GM03348 (cell line): ENCODE measurements around the gene USP20.
"Not testable (repeated sequence)": the region's sequence is repeated elsewhere in the genome, so short reads cannot be mapped to it uniquely, and the experiment has no call there.

Experiments used
- DNase-seq: peaks from one replicate; pipeline ENCODE4 v3.0.0; 2012; ENCODE audit warnings: low spot score

USP20 gene

DNA sequence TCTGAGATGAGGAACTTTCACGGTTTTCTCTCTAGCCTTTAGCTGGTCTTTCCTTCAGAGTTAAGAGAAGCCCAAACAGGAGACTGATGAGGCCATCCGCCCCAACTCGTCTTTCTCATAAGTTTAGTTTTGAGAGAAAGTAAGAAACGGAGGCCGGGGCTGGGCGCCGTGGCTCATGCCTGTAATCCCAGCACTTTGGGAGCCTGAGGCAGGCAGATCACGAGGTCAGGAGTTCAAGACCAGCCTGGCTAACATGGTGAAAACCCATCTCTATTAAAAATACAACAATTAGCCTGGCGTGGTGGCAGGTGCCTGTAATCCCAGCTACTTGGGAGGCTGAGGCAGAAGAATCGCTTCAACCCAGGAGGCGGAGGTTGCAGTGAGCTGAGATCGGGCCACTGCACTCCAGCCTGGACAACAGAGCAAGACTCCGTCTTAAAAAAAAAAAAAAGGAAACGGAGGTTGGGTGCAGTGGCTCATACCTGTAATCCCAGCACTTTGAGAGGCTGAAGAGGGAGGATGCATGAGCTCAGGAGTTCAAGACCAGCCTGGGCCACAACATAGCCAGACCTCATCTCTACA is 55.6 kb downstream of the USP20 start:
- not testable (repeated sequence) for DNase-seq

DNA sequence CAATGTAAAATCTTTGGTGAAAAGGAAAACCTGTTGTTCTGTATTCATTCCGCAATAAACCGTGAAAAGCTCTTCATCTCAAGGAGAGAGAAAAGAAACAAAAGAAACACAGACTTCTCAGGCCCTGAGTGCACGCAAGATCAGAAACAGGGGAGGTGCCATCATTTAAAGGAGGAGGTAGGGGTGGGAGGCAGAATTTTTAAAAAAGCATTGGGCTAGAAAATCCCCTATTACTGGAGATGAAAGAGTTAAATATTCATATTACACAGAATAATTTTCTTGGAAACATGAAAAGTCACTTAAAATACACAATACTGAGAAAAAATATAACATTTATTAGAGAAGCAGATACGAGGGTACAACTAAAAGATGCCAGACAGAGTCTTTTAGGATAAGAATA is 56.3 kb downstream of the USP20 start:
- no peak for DNase-seq

DNA sequence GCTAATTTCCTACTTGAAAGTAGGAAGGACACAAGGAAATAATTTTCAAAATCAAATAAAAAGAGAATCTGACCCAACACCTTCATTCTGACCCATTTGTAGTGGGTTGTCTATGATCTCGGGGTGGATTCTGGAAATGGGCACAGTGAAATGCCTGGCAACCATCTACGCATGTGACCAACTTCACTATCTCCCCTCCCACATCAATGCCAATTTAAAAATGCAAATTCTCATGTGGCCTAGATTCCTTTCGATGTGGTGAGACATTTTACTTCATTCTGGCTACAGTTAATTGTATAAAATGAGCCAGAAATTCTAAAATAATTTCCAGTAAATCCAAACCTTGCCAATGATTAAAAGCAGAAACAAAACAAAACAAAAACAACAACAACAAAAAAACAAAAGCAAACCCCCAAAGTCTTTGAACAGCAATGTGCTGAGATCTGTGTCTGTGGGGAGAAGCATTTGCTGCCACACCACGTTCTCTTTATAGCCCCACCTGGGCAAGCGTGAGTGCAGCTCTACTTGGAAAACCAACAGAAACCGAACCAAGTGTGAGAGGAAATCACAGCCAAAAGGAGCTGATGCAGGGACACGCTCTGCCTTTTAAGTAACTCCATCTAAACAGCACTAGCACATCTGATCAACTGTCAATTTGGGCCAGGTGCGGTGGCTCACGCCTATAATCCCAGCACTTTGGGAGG is 59.0 kb downstream of the USP20 start:
- no peak for DNase-seq

DNA sequence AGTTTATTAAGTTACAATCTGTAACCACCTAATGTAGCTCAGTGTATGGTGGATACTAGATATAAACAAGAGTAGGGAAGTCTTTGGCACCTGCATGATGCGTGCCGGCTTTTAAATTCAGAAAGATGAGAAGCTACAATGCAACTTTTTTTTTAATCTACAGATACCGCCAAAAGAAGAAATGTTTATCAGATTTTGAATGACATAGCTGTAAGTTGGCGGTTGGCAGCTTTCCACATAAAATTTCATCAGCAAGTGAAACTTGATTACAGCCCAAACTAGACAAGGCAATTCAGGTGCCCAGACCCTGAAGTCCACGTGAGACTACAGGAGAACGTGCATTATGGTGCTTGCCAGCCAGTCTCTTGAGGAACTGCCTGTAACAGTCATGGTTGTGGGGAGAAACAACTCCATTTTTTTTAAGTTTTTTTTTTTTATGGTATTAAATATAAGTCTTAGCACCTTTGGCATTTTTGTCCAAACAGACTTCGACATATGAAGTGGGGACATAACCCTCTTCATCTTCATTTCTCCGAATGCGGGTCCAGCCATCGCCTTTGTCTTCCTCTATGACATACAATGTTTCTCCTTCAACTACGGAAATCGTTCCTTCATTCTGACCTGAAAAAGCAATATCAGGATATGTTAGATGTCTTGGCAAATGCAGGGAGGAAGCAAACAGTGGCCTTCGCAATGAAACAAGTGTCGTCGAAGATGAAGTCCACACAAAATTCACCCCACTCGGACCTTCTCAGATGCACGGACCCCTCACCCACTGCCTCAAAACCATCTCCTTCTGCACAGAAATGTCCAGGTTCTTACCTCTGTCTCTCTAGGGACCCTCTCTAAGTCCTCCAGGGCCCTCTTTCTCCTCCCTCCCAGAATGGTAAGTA is 60.4 kb downstream of the USP20 start:
- no peak for DNase-seq

GRCh38 chr9:129897263-129897662 is 62.0 kb downstream of the USP20 start:
- no peak for DNase-seq

DNA sequence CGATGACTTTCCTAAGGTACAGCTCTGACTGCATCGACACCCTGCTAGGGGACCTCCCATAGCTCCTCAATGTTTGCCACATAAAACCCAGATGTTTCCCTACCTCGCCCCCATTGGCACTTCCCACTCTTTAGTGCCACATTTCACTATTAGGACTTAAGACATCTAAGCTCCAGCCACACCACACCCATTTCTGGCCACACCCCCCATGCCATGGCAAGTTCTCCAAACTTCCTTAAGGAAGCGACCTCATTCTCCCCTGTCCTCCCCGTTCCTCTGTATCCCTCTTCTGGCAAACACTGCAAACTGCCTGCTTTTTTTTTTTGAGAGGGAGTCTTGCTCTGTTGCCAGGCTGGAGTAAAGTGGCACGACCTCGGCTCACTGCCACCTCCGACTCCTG is 62.9 kb downstream of the USP20 start:
- DNase-seq: no peak

GRCh38 chr9:129899620-129900019 is 64.4 kb downstream of the USP20 start:
- no peak for DNase-seq

GRCh38 chr9:129900263-129901027 is 65.2 kb downstream of the USP20 start:
- no peak for DNase-seq

DNA sequence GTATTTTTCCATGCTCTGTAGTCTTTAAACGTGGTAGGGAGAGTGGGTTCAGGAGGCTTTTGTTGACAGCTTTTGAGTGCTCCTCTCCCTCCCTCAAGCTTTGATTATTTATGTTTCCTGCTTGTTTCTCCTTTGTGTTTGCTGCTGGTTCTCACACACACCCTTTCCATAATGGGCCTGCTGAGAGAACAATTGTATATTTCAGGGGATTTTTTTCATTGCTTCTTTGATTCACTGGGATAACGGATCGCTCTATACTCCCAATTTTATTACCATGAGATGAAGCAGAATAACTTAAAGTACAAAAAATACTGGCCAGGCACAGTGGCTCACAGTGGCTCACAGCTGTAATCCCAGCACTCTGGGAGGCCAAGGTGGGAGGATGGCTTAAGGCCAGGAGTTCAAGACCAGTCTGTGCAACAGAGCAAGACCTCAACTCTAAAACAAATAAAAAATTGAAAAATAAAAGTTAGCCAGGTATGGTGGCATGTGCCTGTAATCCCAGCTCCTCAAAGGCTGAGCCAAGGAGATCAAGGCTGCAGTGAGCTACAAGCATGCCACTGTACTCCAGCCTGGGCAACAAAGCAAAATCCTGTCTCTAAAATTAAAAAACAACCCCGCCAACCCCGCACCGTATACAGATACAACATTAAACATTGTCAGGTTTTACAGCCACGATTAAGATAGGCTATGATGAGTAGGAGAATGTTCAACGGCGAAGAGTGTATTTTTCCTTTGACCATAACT is 66.9 kb downstream of the USP20 start:
- DNase-seq: no peak

DNA sequence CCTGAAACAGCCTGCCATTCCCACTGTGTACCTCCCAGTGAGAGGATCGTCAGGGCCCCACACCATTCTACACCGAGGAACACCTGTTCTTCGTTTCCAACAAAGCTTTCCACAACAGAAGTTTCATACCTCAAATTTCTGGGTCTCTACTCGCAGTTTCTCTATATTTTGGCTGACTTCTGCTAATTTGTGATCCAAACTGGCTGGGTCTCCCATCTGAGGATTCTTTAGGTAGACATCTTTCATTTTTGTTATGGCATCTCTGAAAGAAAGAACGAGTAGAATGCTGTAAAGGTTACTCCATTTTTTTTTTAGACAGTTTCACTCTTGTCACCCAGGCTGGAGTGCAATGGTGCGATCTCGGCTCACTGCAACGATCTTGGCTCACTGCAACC is 67.5 kb downstream of the USP20 start:
- DNase-seq: no peak

DNA sequence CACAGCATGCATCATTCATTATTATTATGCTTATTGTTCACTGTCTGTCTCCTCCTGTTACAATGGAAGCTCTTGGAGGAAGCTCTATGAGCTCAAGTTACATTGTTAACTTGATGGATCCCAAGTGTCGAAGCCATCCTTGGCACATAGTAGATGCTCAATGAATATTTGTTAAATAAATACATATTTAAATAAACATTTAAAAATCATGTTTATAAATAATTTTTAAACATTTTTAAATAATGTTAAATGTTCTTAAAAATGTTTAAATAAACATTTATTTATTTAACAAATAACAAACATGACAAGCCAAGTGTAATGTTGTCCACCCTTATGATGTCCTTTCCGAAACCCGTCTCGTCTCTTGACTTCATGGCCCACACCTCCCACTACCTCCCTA is 69.5 kb downstream of the USP20 start:
- no peak for DNase-seq

GRCh38 chr9:129906298-129906697 is 71.0 kb downstream of the USP20 start:
- no peak for DNase-seq

GRCh38 chr9:129907201-129907600 is 71.9 kb downstream of the USP20 start:
- DNase-seq: no peak

GRCh38 chr9:129908906-129909305 is 73.6 kb downstream of the USP20 start:
- no peak for DNase-seq

- DNase-seq: no peak
Measured at GRCh38 chr9:129909851-129910250, 74.6 kb downstream of the USP20 start.

DNA sequence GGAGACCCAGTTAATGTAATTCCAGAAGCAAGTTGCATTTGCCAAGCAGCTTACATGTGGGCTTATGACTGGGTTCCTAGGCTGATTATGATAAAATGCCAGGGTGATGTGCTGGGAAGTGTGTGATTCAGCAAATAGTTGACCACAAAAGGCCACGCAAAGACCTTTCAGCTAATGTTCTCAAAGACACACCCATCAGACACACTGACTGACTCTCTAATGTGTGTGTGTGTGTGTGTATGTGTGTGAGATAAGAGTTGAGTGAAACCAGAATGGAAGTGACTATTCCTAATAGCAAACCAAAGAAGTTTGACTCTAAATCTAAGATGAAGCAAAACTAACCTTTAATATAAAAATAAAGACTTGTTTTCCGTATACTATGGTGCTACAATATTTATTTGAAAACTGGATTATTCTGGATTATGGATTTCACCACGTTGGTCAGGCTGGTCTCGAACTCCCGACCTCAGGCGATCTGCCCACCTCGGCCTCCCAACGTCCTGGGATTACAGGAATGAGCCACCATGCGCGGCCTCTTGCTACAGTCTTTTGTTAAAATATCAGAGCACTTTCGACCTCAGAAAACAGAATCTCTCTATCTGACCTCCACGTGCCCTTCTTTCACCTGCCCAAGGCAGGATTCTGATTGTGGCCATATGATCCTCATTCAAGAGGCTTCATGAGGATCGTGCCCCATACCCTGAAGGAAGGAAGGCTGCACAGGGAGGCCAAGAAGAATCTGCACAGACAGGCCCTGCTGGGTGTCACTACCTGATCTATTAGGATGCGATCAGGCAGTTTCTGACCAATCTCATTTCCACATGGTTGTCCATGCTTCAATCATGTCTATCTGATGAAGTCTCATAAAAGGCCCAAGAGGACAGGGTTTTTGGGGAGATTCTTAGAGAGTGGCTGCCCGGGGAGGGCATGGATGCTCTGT is 75.6 kb downstream of the USP20 start:
- DNase-seq: peak; percentile 92

DNA sequence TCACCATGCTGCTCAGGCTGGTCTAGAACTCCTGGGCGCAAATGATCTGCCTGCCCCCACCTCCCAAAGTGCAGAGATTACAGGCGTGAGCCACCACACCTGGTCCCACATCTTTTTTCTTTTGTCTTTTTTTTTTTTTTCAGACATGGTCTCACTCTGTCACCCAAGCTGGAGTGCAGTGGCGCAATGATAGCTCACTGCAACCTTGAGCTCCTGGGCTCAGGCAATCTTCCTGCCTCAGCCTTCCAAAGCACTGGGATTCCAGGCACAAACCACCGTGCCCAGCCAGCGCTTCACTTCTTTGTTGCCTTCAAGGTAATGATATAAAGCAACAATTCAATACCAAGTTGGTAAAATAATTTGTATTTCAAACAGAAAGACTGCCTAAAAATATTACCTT is 78.8 kb downstream of the USP20 start:
- DNase-seq: no peak

GRCh38 chr9:129916707-129917106 is 81.4 kb downstream of the USP20 start:
- no peak for DNase-seq

DNA sequence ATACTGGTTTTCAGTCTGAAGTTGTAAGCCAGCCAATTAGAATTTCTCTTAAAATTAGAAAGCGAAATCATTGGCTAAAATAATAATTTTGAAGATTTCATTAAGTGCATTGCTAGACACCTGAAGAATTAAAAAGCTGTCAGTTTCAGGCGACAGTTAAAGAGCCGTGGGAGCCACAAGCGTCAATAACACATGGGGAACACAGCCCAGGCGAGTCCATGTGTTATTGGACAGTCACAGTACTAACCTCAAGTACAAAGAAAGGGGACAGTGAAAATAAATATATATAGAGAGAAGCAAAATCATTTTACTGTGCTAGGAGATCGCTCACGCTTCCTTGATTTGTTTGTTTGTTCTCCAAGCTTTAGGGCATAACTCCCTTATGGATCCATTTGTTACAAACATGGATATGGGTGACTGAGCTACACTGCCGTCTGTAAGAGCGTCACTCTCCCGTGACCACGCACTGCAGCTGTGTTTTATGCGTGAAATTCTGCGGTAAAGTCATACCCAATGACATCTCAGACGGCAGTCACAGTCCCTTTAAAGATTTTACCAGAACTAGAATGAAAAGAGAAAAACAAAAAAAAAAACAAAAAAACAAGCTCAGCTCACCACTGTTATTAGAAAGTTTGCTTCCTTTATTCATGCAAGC is 83.2 kb downstream of the USP20 start:
- no peak for DNase-seq

GRCh38 chr9:129919277-129919676 is 84.0 kb downstream of the USP20 start:
- no peak for DNase-seq
